ENCODE measurements around the gene ARMH3. TPM values are rescaled to one million over a fixed set of nuclear protein-coding genes. Genes with fewer than 3 reads are reported as not detected.

ARMH3 gene
- total RNA-seq, 1 donor, result 13.6 TPM

- TF ChIP-seq, protein P1, sequence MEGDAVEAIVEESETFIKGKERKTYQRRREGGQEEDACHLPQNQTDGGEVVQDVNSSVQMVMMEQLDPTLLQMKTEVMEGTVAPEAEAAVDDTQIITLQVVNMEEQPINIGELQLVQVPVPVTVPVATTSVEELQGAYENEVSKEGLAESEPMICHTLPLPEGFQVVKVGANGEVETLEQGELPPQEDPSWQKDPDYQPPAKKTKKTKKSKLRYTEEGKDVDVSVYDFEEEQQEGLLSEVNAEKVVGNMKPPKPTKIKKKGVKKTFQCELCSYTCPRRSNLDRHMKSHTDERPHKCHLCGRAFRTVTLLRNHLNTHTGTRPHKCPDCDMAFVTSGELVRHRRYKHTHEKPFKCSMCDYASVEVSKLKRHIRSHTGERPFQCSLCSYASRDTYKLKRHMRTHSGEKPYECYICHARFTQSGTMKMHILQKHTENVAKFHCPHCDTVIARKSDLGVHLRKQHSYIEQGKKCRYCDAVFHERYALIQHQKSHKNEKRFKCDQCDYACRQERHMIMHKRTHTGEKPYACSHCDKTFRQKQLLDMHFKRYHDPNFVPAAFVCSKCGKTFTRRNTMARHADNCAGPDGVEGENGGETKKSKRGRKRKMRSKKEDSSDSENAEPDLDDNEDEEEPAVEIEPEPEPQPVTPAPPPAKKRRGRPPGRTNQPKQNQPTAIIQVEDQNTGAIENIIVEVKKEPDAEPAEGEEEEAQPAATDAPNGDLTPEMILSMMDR (IDR thresholded peaks at IDR 0.05; ENCODE audit: insufficient read depth, low read length), result no peak
- DNase-seq (ENCODE audit: low read depth), result no peak
- H3K4me3 ChIP-seq (ENCODE audit: low read depth, low read length), result no peak overlapping the region
Observed at GRCh38 chr10:101886521-101887312, 169.3 kb downstream of the ARMH3 start.

GRCh38 chr10:101881036-101881774 lies 174.8 kb downstream of the ARMH3 start:
- TF ChIP-seq, protein P1 (IDR thresholded peaks at IDR 0.05; ENCODE audit: insufficient read depth, low read length), result no peak
- no peak for DNase-seq (ENCODE audit: low read depth)
- no peak overlapping the region for H3K4me3 ChIP-seq (ENCODE audit: low read depth, low read length)

DNA sequence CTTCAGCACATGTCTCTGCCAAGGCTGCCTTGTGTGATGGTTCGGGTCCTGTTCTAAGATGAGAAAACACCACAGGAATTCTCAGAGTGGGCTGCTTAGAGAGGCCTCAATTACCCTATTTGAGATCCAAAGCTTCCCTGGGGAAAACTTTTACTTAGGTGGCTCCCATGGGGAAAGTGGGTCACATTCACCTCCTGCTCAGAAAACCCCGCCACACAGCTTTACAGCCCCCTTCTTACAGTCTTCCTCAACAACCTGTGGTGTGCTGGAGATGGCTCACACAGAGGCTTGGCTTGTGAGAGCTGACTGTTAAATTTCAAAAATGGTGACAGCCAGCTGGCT lies 175.8 kb downstream of the ARMH3 start:
- DNase-seq (ENCODE audit: low read depth), result no peak
- TF ChIP-seq, protein P1 (IDR thresholded peaks at IDR 0.05; ENCODE audit: insufficient read depth, low read length), result no peak
- H3K4me3 ChIP-seq (ENCODE audit: low read depth, low read length), result no peak overlapping the region

GRCh38 chr10:101879456-101880231 lies 176.3 kb downstream of the ARMH3 start:
- TF ChIP-seq, protein P1 (IDR thresholded peaks at IDR 0.05; ENCODE audit: insufficient read depth, low read length), result no peak
- peak; percentile 54 for DNase-seq (ENCODE audit: low read depth)
- H3K4me3 ChIP-seq (ENCODE audit: low read depth, low read length), result no peak overlapping the region

DNA sequence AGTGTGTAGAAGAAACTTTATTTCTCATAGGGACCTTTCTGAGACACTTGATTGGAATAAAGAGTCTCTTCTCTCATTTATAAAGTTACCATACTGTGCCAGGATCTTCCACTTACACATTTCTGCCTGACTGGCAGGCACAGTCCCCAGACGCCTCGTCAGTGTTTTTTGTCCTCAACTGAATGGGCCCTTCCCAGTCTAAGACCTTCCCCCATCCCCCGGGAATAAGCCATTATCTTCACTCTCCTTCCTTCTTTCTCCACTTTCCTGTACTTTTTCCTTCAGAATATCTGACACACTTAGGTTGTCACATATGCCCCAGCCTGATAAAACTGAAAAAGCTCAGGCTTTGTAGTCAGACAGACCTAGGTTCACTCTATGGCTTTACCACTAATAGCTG lies 177.1 kb downstream of the ARMH3 start:
- TF ChIP-seq, protein P1 (IDR thresholded peaks at IDR 0.05; ENCODE audit: insufficient read depth, low read length), result no peak
- no peak overlapping the region for H3K4me3 ChIP-seq (ENCODE audit: low read depth, low read length)
- no peak for DNase-seq (ENCODE audit: low read depth)

DNA sequence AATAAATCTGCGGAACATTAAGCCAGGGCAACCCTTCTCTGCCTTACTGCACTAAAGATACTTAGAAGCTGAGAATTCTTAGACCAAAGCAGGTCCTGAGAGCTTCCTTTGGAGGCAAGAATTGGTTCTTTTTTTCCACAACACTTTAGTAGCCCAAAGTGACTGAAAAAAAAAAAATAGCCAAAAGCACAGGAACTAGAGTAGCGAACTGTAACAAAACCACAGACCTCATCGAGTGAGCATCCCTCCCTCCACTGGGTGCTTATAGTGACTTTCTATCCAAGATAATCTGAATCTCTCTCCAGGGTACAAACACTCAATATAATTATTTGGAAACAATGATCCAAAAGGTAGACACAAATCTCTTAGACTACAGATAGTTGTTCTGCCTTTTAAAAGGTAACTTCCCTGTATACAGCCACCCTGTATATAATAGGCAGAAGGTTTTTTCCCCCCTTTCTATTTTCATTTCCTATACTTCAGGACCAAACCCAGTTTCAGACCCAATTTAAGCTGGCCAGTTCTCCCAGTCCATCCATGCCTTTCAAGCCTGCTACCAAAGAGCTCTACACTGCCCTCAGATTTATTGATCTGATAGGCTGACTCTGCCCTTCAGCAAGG lies 180.8 kb downstream of the ARMH3 start:
- TF ChIP-seq, protein P1 (IDR thresholded peaks at IDR 0.05; ENCODE audit: insufficient read depth, low read length), result no peak
- DNase-seq (ENCODE audit: low read depth), result no peak
- no peak overlapping the region for H3K4me3 ChIP-seq (ENCODE audit: low read depth, low read length)
